Measurements from ENCODE around the gene LST1.
A peak's percentile ranks its signal among the peaks of the same experiment; 100 is the strongest.

Gene LST1

DNA sequence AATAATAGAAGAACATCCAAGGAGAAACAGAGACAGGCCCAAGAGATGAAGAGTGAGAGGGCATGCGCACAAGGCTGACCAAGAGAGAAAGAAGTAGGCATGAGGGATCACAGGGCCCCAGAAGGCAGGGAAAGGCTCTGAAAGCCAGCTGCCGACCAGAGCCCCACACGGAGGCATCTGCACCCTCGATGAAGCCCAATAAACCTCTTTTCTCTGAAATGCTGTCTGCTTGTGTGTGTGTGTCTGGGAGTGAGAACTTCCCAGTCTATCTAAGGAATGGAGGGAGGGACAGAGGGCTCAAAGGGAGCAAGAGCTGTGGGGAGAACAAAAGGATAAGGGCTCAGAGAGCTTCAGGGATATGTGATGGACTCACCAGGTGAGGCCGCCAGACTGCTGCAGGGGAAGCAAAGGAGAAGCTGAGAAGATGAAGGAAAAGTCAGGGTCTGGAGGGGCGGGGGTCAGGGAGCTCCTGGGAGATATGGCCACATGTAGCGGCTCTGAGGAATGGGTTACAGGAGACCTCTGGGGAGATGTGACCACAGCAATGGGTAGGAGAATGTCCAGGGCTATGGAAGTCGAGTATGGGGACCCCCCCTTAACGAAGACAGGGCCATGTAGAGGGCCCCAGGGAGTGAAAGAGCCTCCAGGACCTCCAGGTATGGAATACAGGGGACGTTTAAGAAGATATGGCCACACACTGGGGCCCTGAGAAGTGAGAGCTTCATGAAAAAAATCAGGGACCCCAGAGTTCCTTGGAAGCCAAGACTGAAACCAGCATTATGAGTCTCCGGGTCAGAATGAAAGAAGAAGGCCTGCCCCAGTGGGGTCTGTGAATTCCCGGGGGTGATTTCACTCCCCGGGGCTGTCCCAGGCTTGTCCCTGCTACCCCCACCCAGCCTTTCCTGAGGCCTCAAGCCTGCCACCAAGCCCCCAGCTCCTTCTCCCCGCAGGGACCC, 11.7 kb upstream of the LST1 start:
- DNase-seq (ENCODE audit: extremely low read depth, insufficient read length), result no peak
- TF ChIP-seq, protein P1, sequence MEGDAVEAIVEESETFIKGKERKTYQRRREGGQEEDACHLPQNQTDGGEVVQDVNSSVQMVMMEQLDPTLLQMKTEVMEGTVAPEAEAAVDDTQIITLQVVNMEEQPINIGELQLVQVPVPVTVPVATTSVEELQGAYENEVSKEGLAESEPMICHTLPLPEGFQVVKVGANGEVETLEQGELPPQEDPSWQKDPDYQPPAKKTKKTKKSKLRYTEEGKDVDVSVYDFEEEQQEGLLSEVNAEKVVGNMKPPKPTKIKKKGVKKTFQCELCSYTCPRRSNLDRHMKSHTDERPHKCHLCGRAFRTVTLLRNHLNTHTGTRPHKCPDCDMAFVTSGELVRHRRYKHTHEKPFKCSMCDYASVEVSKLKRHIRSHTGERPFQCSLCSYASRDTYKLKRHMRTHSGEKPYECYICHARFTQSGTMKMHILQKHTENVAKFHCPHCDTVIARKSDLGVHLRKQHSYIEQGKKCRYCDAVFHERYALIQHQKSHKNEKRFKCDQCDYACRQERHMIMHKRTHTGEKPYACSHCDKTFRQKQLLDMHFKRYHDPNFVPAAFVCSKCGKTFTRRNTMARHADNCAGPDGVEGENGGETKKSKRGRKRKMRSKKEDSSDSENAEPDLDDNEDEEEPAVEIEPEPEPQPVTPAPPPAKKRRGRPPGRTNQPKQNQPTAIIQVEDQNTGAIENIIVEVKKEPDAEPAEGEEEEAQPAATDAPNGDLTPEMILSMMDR (IDR thresholded peaks at IDR 0.05; ENCODE audit: insufficient read depth, low read length, poor library complexity, severe bottlenecking), result peak; percentile 37
- H3K4me3 ChIP-seq (replicated peaks; ENCODE audit: low read depth, low read length), result peak overlapping the region; percentile 90
- peaks cover 11% of the 10 kb centered on the region for H3K36me3 ChIP-seq (ENCODE audit: control insufficient read depth, insufficient read depth, low read length)
- H3K27me3 ChIP-seq (replicated peaks; ENCODE audit: control insufficient read depth, insufficient read depth, low read length), result no peaks in the 10 kb centered on the region

DNA sequence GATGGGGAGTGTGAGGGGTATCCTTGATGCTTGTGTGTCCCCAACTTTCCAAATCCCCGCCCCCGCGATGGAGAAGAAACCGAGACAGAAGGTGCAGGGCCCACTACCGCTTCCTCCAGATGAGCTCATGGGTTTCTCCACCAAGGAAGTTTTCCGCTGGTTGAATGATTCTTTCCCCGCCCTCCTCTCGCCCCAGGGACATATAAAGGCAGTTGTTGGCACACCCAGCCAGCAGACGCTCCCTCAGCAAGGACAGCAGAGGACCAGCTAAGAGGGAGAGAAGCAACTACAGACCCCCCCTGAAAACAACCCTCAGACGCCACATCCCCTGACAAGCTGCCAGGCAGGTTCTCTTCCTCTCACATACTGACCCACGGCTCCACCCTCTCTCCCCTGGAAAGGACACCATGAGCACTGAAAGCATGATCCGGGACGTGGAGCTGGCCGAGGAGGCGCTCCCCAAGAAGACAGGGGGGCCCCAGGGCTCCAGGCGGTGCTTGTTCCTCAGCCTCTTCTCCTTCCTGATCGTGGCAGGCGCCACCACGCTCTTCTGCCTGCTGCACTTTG, 10.7 kb upstream of the LST1 start, which contains the start of gene TNF:
Gene TNF (plus strand): TSS at position 231 of the 567 bp plus-strand sequence. CDS start 177 bp downstream, at position 408.
- peak; percentile 87 for DNase-seq (ENCODE audit: extremely low read depth, insufficient read length)
- TF ChIP-seq, protein P1 (IDR thresholded peaks at IDR 0.05; ENCODE audit: insufficient read depth, low read length, poor library complexity, severe bottlenecking), result no peak
- H3K4me3 ChIP-seq (replicated peaks; ENCODE audit: low read depth, low read length), result peak within 1 kb of the TSS; percentile 90
- no peaks in the 10 kb centered on the region for H3K27me3 ChIP-seq (replicated peaks; ENCODE audit: control insufficient read depth, insufficient read depth, low read length)
- peaks cover 11% of the 10 kb centered on the region for H3K36me3 ChIP-seq (ENCODE audit: control insufficient read depth, insufficient read depth, low read length)

DNA sequence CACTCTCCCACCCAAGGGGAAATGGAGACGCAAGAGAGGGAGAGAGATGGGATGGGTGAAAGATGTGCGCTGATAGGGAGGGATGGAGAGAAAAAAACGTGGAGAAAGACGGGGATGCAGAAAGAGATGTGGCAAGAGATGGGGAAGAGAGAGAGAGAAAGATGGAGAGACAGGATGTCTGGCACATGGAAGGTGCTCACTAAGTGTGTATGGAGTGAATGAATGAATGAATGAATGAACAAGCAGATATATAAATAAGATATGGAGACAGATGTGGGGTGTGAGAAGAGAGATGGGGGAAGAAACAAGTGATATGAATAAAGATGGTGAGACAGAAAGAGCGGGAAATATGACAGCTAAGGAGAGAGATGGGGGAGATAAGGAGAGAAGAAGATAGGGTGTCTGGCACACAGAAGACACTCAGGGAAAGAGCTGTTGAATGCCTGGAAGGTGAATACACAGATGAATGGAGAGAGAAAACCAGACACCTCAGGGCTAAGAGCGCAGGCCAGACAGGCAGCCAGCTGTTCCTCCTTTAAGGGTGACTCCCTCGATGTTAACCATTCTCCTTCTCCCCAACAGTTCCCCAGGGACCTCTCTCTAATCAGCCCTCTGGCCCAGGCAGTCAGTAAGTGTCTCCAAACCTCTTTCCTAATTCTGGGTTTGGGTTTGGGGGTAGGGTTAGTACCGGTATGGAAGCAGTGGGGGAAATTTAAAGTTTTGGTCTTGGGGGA, 10.0 kb upstream of the LST1 start:
- Histone ChIP-seq H3K4me3 (replicated peaks; ENCODE audit: low read depth, low read length) (peak overlapping the region; percentile 90), H3K36me3 (ENCODE audit: control insufficient read depth, insufficient read depth, low read length) (peaks cover 11% of the 10 kb centered on the region), H3K27me3 (replicated peaks; ENCODE audit: control insufficient read depth, insufficient read depth, low read length) (no peaks in the 10 kb centered on the region)
- TF ChIP-seq, protein P1 (IDR thresholded peaks at IDR 0.05; ENCODE audit: insufficient read depth, low read length, poor library complexity, severe bottlenecking), result no peak
- no peak for DNase-seq (ENCODE audit: extremely low read depth, insufficient read length)

DNA sequence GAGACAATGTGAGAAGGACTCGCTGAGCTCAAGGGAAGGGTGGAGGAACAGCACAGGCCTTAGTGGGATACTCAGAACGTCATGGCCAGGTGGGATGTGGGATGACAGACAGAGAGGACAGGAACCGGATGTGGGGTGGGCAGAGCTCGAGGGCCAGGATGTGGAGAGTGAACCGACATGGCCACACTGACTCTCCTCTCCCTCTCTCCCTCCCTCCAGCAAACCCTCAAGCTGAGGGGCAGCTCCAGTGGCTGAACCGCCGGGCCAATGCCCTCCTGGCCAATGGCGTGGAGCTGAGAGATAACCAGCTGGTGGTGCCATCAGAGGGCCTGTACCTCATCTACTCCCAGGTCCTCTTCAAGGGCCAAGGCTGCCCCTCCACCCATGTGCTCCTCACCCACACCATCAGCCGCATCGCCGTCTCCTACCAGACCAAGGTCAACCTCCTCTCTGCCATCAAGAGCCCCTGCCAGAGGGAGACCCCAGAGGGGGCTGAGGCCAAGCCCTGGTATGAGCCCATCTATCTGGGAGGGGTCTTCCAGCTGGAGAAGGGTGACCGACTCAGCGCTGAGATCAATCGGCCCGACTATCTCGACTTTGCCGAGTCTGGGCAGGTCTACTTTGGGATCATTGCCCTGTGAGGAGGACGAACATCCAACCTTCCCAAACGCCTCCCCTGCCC, 9.0 kb upstream of the LST1 start:
- DNase-seq (ENCODE audit: extremely low read depth, insufficient read length), result no peak
- H3K36me3 ChIP-seq (ENCODE audit: control insufficient read depth, insufficient read depth, low read length), result peaks cover 11% of the 10 kb centered on the region

DNA sequence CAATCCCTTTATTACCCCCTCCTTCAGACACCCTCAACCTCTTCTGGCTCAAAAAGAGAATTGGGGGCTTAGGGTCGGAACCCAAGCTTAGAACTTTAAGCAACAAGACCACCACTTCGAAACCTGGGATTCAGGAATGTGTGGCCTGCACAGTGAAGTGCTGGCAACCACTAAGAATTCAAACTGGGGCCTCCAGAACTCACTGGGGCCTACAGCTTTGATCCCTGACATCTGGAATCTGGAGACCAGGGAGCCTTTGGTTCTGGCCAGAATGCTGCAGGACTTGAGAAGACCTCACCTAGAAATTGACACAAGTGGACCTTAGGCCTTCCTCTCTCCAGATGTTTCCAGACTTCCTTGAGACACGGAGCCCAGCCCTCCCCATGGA, 8.5 kb upstream of the LST1 start:
- Histone ChIP-seq H3K36me3 (ENCODE audit: control insufficient read depth, insufficient read depth, low read length) (peaks cover 11% of the 10 kb centered on the region), H3K27me3 (replicated peaks; ENCODE audit: control insufficient read depth, insufficient read depth, low read length) (no peaks in the 10 kb centered on the region), H3K4me3 (replicated peaks; ENCODE audit: low read depth, low read length) (peak overlapping the region; percentile 90)
- DNase-seq (ENCODE audit: extremely low read depth, insufficient read length), result no peak
- TF ChIP-seq, protein P1 (IDR thresholded peaks at IDR 0.05; ENCODE audit: insufficient read depth, low read length, poor library complexity, severe bottlenecking), result no peak

More for the DNA sequence above, 9.0 kb upstream of the LST1 start:
- Histone ChIP-seq H3K27me3 (replicated peaks; ENCODE audit: control insufficient read depth, insufficient read depth, low read length) (no peaks in the 10 kb centered on the region), H3K4me3 (replicated peaks; ENCODE audit: low read depth, low read length) (peak overlapping the region; percentile 90)
- TF ChIP-seq, protein P1 (IDR thresholded peaks at IDR 0.05; ENCODE audit: insufficient read depth, low read length, poor library complexity, severe bottlenecking), result no peak

Measured in GM06990 (cell line).